Measurements from ENCODE around the gene CTAGE4.
"Not testable (repeated sequence)": the region's sequence is repeated elsewhere in the genome, so short reads cannot be mapped to it uniquely, and the experiment has no call there.

The CTAGE4 gene, protein sequence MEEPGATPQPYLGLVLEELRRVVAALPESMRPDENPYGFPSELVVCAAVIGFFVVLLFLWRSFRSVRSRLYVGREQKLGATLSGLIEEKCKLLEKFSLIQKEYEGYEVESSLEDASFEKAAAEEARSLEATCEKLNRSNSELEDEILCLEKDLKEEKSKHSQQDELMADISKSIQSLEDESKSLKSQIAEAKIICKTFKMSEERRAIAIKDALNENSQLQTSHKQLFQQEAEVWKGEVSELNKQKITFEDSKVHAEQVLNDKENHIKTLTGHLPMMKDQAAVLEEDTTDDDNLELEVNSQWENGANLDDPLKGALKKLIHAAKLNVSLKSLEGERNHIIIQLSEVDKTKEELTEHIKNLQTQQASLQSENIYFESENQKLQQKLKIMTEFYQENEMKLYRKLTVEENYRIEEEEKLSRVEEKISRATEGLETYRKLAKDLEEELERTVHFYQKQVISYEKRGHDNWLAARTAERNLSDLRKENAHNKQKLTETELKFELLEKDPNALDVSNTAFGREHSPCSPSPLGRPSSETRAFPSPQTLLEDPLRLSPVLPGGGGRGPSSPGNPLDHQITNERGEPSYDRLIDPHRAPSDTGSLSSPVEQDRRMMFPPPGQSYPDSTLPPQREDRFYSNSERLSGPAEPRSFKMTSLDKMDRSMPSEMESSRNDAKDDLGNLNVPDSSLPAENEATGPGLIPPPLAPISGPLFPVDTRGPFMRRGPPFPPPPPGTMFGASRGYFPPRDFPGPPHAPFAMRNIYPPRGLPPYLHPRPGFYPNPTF

DNA sequence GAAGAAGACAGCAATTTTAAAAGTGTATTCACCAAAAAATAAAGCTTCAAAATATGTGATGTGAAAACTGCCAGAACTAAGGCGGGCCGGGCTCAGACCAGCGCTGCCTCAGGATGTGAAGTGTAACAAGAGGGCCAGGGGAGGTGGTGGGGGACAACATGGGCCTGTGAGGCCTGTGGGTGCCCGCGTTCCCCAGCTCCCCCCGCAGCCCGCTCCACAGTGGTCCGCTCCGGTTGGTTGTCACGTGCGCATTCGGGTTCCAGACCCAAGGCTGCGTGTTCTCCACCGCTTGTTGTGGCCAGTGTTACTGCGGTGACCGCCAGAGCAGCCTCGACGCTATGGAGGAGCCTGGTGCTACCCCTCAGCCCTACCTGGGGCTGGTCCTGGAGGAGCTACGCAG is at the start of gene CTAGE4:
Gene CTAGE4, plus strand, starts transcription at position 301 of the 400 bp plus-strand sequence. Its CDS starts 38 bp downstream, at position 339.
- not testable (repeated sequence) for DNase-seq

DNA sequence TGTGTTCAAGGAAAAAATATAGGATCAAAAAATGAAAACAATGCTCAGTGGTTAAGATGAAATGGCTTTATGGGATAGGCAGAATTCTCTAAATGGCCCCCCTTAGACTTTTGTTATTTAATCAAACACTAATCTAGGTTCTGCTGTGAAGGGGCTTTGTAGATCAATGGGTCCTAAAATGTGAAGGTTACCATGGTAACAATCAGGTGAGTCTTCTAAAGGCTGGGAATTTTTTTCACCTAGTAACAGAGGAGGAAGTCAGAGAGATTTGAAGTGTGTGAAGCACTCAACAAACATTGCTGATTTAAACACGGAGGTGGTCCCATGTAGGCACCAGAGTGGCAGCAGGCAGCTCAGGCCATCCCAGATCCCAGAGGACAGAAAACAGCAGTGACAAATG is 49.1 kb upstream of the CTAGE4 start:
- no peak for DNase-seq

DNA sequence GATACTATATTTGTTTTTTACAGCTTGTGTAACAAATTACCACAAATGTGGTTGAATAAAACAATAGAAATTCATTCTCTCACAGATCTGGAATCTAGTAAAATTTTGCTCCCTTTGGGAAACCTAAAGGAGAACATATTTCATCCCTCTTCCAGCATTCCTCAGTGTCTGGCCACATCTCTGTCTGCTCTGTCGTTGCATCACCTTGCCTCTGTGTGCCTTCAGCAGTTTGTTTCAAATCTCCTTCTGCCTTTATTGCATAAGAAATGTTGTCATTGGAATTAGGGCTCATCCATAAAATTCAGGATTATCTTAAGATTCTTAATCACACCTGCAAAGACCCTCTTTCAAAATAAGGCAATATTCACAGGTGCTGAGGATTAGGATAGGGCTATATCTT is 45.8 kb upstream of the CTAGE4 start:
- DNase-seq = no peak

DNA sequence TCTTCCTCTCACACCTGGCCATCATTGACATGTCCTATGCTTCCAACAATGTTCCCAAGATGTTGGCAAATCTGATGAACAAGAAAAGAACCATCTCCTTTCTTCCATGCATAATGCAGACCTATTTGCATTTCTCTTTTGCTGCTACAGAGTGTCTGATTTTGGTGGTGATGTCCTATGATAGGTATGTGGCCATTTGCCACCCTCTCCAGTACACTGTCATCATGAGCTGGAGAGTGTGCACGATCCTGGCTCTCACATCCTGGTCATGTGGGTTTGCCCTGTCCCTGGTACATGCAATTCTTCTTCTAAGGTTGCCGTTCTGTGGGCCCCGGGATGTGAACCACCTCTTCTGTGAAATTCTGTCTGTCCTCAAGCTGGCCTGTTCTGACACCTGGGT is 41.1 kb upstream of the CTAGE4 start:
- no peak for DNase-seq

DNA sequence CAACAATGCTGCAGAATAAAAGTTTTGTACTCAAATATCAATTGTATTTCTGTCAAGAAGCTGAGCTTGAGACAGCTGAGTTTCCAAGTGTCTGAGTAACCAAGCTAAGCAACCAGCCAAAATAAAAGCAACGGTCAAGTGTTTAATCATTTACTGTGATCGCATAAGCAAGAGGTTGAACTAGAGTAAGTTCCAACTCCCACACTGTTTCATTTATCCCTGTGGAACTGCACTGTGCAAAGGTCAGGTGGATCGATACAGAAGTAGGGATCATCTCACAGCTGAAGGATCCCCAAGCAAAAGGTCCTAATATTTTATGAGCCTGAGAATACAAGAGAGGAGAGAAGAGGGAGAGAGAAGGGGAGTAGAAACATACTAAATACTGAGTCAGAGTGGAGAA is 38.8 kb upstream of the CTAGE4 start:
- no peak for DNase-seq

DNA sequence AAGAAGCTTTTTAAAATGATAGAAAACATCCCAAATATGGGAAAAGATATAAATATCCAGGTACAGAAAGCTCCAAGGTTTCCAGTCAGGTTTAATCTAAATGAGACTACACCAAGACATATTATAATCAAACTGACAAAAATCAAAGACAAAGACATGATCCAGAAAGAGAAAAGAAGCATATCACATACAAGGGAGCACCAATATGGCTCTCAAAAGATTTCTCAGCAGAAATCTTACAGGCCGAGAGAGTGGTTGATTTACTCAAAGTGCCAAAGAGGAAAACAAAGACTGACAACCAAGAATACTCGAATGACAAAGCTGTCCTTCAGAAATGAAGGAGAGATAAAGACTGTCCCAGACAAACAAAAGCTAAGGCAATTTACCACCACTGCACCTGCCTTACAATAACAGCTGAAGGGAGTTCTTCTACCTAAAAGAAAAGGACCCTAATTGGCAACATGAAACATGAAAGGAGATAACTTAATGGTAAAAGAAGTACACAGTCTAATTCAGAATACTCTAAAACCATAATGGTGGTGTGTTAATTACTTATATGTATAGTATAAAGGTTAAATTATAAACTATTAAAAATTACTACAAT is 34.9 kb upstream of the CTAGE4 start:
- no peak for DNase-seq

DNA sequence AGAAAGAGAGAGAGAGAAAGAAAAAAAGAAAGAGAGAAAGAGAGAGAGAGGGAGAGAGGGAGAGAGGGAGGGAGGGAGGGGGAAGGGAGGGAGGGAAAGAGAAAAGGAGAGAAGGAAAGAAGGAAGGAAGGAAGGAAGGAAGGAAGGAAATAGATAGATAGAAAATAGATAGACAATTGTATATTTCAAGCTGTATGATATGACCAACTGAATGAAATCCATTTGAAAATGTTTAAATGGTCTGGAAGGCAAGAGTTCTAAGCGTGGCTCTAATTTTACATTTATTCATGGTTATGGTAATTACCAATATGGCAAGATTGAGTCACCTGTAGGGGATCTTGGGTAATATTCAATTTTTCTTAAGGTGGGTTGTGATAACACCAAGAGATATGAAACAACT is 24.4 kb upstream of the CTAGE4 start:
- no peak for DNase-seq

DNA sequence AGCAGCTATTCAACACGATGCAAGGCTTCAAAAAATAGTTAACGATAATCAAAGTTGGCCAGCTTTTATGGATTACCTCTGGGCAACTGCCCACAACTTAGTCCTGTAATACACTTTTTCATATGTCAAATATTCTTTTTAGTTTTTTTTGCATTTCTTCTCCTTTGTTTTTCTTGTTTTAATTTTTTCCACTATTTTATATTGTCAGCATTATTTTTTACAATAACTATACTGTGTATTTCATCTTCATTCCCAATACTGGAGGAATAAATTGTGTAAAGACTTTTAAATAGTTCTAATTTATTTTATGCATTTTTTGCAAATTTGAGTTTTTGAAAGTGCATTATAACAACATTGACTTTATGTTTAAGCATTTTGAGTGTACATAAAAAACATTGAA is 18.5 kb upstream of the CTAGE4 start:
- DNase-seq = no peak

DNA sequence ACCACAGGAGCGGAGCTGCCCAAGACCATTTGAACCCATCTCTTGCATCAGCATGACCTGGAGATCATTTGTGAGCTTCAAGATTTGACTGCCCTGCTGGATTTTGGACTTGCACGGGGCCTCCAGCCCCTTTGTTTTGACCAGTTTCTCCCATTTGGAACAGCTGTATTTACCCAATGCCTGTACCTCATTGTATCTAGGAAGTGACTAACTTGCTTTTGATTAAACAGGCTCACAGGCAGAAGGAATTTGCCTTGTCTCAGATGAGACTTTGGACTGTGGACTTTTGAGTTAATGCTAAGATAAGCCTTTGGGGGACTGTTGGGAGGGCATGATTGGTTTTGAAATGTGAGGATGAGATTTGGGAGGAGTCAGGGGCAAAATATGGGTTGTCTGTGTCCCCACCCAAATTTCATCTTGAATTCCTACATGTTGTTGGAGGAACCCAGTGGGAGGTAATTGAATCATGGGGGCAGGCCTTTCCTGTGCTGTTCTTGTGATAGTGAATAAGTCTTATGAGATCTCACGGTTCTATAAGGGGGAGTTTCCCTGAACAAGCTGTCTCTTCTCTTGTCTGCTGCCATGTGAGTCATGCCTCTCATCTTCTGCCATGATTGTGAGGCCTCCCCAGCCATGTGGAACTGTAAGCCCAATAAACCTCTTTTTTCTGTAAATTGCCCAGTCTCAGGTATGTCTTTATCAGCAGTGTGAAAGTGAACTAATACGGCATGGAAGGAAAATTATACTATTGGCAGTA is 11.5 kb upstream of the CTAGE4 start:
- not testable (repeated sequence) for DNase-seq

DNA sequence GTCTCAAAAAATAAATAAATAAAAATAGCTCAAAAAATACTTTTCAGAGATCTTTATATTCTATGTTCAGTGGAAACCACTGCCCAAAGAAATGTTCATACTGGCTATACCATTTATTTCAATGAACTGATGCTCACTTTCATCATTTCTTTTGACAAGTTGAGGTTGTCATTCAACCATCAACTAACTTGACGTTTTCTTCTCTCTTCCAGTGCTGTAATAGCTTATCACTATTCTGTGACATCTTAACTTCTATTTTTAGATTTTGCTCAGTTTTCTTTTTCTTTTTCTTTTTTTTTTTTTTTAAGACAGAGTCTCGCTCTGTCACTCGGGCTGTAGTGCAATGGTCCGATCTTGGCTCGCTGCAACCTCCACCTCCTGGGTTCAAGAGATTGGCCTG is 8.7 kb upstream of the CTAGE4 start:
- DNase-seq = no peak

DNA sequence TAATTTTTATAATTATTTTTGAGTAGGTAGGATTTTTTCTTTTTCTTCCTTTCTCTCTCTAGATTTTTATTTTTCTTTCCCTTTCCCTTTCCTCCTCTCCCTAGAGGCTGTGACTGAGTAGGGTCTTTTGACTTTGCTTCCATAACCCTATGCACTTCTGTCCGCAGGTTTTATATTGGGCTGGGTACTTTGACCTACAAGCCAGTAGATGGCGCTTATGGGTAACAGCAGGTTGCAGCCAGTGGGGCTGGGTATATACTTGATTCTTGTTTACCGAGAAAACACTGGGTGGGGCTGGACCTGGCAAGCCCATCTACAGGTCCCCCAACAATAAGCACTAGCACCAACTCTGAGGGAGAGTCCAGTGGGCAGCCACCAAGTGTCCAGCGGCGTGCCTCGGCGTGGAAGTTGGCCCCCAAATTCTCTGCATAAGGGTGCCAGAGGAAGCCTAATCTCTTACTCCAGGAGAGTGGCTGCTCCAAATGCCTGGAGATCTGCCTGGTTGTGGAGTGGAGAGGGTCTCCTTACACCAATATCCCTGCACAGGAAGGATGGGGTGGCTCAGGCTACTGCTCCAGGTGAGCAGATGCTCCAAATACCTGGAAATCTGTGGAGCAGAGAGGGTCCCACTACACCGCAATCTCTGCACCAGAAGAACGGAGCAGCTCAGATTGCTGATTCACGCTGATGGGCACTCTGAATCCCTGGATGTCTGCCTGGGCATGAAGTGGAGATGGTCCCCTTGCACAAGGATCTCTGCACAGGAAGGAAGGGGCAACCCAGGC is 4.7 kb upstream of the CTAGE4 start:
- DNase-seq = peak; percentile 0

DNA sequence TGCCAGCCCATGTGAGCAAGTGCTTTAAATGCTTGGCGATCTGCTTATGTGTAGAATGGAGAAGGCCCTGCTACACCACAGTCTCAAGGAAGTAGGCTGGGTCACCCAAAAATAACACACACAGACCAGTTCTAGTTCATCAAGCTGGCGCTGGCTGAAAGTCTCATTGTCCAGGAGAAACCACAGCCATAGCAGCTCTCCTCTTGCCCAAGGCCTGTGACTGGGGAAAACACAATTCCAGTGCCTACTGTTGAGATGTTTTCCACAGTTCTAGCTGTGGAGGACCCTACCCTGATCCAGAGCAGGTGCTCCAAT is 4.1 kb upstream of the CTAGE4 start:
- DNase-seq = not testable (repeated sequence)

DNA sequence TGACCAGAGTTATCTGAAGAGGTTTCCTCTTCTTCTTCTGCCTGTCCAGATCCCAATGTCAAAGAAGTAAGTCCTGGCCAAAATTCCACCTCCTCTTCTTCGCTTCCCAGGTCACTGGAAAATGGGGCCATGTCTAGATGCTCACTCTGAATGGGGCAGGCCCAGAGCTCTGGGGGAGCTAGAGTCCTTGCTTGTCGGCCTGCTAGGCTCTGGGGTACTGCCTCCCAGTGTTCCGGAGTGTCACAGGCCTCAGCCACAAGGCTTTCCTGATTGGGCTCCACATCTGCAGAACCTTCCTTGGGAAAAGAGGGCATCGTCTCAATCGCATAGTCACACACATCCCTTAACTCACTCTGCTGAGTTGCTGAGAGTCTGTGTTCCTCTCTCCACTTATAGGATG is 4.6 kb downstream of the CTAGE4 start:
- DNase-seq = not testable (repeated sequence)

DNA sequence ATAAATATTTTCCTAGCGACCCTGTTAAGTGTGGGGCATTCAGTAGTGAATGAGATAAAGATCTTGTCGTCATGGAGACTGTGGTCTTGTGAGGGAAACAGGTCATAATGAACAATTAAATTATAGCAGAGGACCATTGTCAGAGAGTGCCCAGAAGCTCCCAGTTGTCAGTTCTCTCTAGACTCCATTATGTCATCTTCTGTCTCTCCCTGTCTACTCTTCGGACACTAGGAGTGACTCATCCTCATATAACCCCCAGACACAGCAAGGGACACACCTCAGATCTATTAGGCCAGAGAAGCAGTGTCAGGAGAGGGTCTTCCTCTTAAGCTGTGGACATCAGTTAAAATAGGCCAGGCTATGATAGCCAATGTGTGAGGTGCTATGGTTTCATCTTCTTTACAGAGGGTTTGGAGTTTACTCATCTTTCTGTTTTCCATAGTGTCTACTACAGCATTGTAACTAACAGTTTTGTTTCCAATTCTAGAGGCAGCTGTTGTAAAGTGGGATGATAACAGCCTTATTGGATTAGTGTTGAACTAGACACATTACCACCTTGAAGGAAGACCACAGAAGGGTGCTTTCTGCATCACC is 5.4 kb downstream of the CTAGE4 start:
- not testable (repeated sequence) for DNase-seq

DNA sequence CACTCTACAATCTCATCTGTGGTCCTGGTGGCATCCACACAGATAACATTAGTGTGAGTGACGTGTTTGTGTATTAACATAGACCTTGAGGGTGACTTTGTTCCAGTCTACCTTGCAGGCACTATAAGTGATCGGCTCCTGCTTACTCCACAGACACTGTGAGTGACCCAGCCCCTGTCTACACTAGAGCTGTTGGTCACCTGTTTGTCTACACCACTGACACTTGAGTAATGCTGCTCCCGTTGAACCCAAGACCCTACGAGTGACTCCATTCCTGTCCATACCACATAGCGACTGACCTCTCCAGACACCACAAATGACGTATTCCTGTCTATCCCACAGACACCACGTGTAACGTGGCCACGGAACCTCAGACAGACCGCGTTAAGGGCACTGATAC is 10.5 kb downstream of the CTAGE4 start:
- not testable (repeated sequence) for DNase-seq

DNA sequence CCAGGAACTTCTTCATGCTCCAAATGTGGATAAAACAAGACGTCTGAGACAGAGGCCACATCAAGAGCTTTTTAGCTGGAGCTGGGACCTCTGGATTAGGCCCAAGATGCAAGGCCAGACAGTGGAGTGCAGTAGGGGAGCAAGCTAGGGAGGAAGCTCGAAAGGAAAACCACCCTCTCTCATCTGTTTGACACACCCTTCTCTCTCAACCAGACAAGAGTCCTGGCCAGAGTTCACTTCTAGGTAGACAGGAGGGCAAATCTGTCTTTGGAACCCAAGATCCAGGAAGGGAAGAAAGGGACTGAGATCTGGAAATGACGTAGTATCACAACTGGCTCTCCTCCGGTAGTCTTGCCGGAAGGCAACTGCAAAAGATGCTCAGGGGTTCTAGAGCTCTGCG is 11.2 kb downstream of the CTAGE4 start:
- not testable (repeated sequence) for DNase-seq

DNA sequence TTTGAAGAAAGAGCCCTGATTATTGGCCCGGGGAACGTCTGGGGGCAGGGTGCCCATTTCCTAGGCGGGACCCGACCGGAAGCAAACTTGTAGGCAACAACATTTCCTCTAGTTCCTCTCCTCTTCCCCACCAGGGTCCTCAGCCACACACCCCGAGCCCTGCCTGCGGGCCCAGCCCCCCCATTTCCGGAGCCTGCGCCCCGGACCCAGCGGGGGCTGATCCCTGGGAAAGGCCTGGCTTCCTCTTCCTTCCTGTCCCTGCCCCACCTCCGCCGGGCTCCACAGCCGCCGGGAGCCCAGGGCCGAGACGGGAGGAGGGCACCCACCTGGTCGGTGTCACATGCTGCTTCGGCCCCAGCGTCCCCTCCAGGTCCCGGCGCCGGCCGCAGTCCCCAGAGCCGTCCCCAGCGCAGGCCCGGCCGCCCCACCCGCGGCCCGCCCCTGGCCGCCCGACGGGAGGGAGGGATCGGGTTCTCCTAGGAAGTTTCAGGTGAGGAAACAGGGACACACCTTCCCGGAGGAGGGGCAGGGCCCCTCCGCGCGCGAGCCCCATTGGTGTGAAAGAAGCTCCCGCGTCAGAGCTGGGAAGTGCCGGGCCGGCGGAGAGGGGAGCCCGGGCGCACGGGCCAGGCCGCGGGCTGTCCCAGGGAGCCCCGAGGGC is 12.1 kb downstream of the CTAGE4 start, which contains the start of gene ARHGEF35:
Gene ARHGEF35, minus strand, starts transcription at position 622 of the 661 bp plus-strand sequence. CDS start 7,450 bp downstream, outside the sequence.
- not testable (repeated sequence) for DNase-seq

DNA sequence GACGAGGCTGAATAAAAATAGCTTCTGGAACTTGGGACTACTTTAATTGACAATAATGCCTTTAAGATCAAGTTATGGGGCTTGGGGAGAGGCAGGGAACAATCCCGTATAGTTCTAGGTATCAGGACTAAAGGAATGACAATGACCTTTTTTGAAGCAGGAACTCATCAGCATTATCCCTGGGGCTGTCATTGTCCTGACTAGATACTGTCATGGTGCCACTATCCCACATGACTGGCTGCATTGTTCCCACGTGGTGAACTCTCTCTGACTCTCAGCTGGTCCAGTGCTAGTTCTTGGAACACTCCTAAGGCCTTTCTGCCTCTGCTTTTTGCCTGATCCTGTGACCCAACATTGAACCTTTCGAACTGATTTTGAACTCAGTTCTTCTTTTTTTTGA is 15.7 kb downstream of the CTAGE4 start:
- not testable (repeated sequence) for DNase-seq

DNA sequence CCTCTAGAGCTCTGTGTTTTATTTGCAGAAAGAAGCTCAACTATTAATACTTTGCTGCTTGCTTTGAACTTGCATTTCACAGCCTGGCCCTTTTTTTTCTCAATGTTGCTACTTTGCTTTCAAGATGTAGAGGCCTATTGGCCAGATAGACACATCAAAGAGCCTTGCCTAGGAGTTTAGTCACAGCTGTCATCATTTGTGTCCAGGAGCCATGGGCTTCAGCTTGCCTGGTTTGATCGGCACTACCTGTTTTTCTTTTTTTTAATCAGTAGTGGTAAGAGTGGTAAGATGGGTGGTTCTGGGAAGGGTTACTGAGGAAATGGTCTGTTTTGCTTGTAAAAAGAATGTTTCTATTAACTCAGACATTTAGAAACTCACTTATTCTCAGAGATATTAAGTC is 18.7 kb downstream of the CTAGE4 start:
- DNase-seq = not testable (repeated sequence)

DNA sequence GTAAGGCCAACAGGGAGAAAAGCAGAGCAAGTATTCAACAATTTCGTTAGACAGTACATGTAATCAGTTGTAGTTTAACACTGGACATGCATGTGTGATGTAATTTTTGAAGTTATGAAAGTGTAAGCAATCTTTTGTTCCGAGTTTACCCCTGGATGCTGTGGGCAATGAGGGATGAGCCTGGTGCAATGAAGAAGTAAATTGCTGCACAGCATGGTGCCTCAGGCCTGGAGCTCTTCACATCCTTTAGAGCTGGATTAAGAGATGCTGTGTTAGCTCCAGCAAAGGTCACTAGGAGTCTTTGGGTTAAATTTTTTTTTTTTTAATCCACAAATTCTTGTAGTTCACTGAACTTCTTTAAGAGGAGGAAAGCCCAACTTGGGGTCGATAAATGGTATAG is 19.8 kb downstream of the CTAGE4 start:
- not testable (repeated sequence) for DNase-seq

DNA sequence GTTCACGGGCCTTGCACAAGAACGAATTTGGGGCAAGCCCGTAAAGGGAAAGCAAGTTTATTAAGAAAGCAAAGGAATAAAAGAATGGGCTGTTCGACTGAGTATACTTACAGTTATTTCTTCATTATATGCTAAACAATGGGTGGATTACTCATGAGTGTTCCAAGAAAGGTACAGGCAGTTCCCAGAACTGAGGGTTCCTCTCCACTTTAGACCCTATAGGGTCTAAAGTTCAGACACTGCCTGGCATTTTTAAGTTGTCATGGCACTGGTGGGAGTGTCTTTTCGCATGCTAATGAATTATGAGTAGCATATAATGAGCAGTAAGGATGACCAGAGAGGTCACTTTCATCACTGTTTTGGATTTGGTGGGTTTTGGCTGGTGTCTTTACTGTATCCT is 22.0 kb downstream of the CTAGE4 start:
- not testable (repeated sequence) for DNase-seq
